Stimulated activated memory B cell treated with anti-CD40 and anti-IgM and Interleukin-4, amounts not matched to agents 10 μg/mL and 1 μg/mL and 100 μg/mL, for 72 hours (primary cell): ENCODE results near the gene KIF23.
A peak's percentile ranks its signal among the peaks of the same experiment; 100 is the strongest.

ENCODE experiments used
- ATAC-seq: fragments of 150-1000 bp; cut with Tn5 transposase; 2 replicates; pipeline ENCODE4 v1.10.0; 2021
- H3K27ac Mint-ChIP-seq: one replicate; pipeline ENCODE4 v1.8.0; 2022; ENCODE audit warnings: mild to moderate bottlenecking, mixed read lengths
- H3K27me3 Mint-ChIP-seq: one replicate; pipeline ENCODE4 v1.8.0; 2022; ENCODE audit warnings: mixed read lengths
- H3K36me3 Mint-ChIP-seq: one replicate; pipeline ENCODE4 v1.8.0; 2022; ENCODE audit warnings: mixed read lengths
- H3K4me1 Mint-ChIP-seq: one replicate; pipeline ENCODE4 v1.8.0; 2022; ENCODE audit warnings: mixed read lengths
- H3K4me3 Mint-ChIP-seq: one replicate; pipeline ENCODE4 v1.8.0; 2022; ENCODE audit warnings: mild to moderate bottlenecking, moderate library complexity, mixed read lengths
- H3K9me3 Mint-ChIP-seq: one replicate; pipeline ENCODE4 v1.8.0; 2022; ENCODE audit warnings: mixed read lengths

The KIF23 gene

GRCh38 chr15:69410248-69410874, 3.8 kb upstream of the KIF23 start:
- Mint-ChIP-seq H3K27me3 (no peaks in the 10 kb centered on the region), H3K36me3 (no peaks in the 10 kb centered on the region), H3K4me1 (peaks cover 7% of the 10 kb centered on the region), H3K9me3 (no peaks in the 10 kb centered on the region), H3K4me3 (no peak overlapping the region), H3K27ac (no peak overlapping the region)
- ATAC-seq: peak; percentile 39

GRCh38 chr15:69412274-69412673, 1.9 kb upstream of the KIF23 start:
- Mint-ChIP-seq H3K4me3 (no peak overlapping the region), H3K4me1 (peaks cover 7% of the 10 kb centered on the region), H3K27ac (no peak overlapping the region), H3K36me3 (no peaks in the 10 kb centered on the region), H3K9me3 (no peaks in the 10 kb centered on the region), H3K27me3 (no peaks in the 10 kb centered on the region)
- ATAC-seq: no peak

GRCh38 chr15:69412701-69413100, 1.4 kb upstream of the KIF23 start:
- no peak for ATAC-seq
- H3K4me3 Mint-ChIP-seq: no peak overlapping the region
- no peaks in the 10 kb centered on the region for H3K27me3 Mint-ChIP-seq
- no peaks in the 10 kb centered on the region for H3K9me3 Mint-ChIP-seq
- no peaks in the 10 kb centered on the region for H3K36me3 Mint-ChIP-seq
- H3K4me1 Mint-ChIP-seq: peaks cover 7% of the 10 kb centered on the region
- peak overlapping the region; percentile 36 for H3K27ac Mint-ChIP-seq

- Mint-ChIP-seq H3K4me3 (peak overlapping the region; percentile 75), H3K27me3 (no peaks in the 10 kb centered on the region), H3K9me3 (no peaks in the 10 kb centered on the region), H3K36me3 (no peaks in the 10 kb centered on the region), H3K4me1 (peaks cover 7% of the 10 kb centered on the region), H3K27ac (peak overlapping the region; percentile 82)
- ATAC-seq: peak; percentile 40
These were observed 585 bp downstream of the KIF23 start for GRCh38 chr15:69414701-69415167.

- H3K4me3 Mint-ChIP-seq: peak overlapping the region; percentile 12
- peaks cover 7% of the 10 kb centered on the region for H3K4me1 Mint-ChIP-seq
- H3K27ac Mint-ChIP-seq: no peak overlapping the region
These were observed 1.2 kb downstream of the KIF23 start for GRCh38 chr15:69415381-69415780.

GRCh38 chr15:69417581-69417980, 3.4 kb downstream of the KIF23 start:
- Mint-ChIP-seq H3K4me3 (no peak overlapping the region), H3K36me3 (no peaks in the 10 kb centered on the region), H3K27ac (no peak overlapping the region), H3K4me1 (peaks cover 7% of the 10 kb centered on the region), H3K27me3 (no peaks in the 10 kb centered on the region), H3K9me3 (no peaks in the 10 kb centered on the region)
- no peak for ATAC-seq

More at GRCh38 chr15:69415381-69415780, 1.2 kb downstream of the KIF23 start:
- Mint-ChIP-seq H3K9me3 (no peaks in the 10 kb centered on the region), H3K27me3 (no peaks in the 10 kb centered on the region), H3K36me3 (no peaks in the 10 kb centered on the region)
- ATAC-seq: no peak

- no peaks in the 10 kb centered on the region for H3K36me3 Mint-ChIP-seq
These were observed 7.3 kb downstream of the KIF23 start for GRCh38 chr15:69421498-69421897.

GRCh38 chr15:69422336-69422895, 8.3 kb downstream of the KIF23 start:
- no peaks in the 10 kb centered on the region for H3K36me3 Mint-ChIP-seq
- H3K4me3 Mint-ChIP-seq: no peak overlapping the region
- no peaks in the 10 kb centered on the region for H3K9me3 Mint-ChIP-seq
- H3K27ac Mint-ChIP-seq: no peak overlapping the region
- ATAC-seq: no peak
- H3K4me1 Mint-ChIP-seq: no peaks in the 10 kb centered on the region
- H3K27me3 Mint-ChIP-seq: no peaks in the 10 kb centered on the region

More at GRCh38 chr15:69421498-69421897, 7.3 kb downstream of the KIF23 start:
- Mint-ChIP-seq H3K27ac (no peak overlapping the region), H3K27me3 (no peaks in the 10 kb centered on the region), H3K9me3 (no peaks in the 10 kb centered on the region), H3K4me1 (no peaks in the 10 kb centered on the region), H3K4me3 (no peak overlapping the region)
- no peak for ATAC-seq

GRCh38 chr15:69424001-69424400, 9.9 kb downstream of the KIF23 start:
- H3K4me3 Mint-ChIP-seq: no peak overlapping the region
- no peak overlapping the region for H3K27ac Mint-ChIP-seq
- no peaks in the 10 kb centered on the region for H3K4me1 Mint-ChIP-seq
- H3K27me3 Mint-ChIP-seq: no peaks in the 10 kb centered on the region
- no peaks in the 10 kb centered on the region for H3K36me3 Mint-ChIP-seq
- H3K9me3 Mint-ChIP-seq: no peaks in the 10 kb centered on the region
- no peak for ATAC-seq

- no peaks in the 10 kb centered on the region for H3K4me1 Mint-ChIP-seq
- ATAC-seq: no peak
- no peak overlapping the region for H3K4me3 Mint-ChIP-seq
- H3K27me3 Mint-ChIP-seq: no peaks in the 10 kb centered on the region
- H3K9me3 Mint-ChIP-seq: no peaks in the 10 kb centered on the region
- no peaks in the 10 kb centered on the region for H3K36me3 Mint-ChIP-seq
- H3K27ac Mint-ChIP-seq: no peak overlapping the region
These were observed 10.7 kb downstream of the KIF23 start for GRCh38 chr15:69424748-69425413.

GRCh38 chr15:69433831-69434230, 19.7 kb downstream of the KIF23 start:
- H3K27me3 Mint-ChIP-seq: no peaks in the 10 kb centered on the region
- no peak overlapping the region for H3K27ac Mint-ChIP-seq
- ATAC-seq: no peak
- no peaks in the 10 kb centered on the region for H3K4me1 Mint-ChIP-seq
- no peaks in the 10 kb centered on the region for H3K9me3 Mint-ChIP-seq
- peaks cover 5% of the 10 kb centered on the region for H3K36me3 Mint-ChIP-seq
- no peak overlapping the region for H3K4me3 Mint-ChIP-seq

- no peak overlapping the region for H3K27ac Mint-ChIP-seq
- no peaks in the 10 kb centered on the region for H3K9me3 Mint-ChIP-seq
- no peaks in the 10 kb centered on the region for H3K27me3 Mint-ChIP-seq
- H3K4me1 Mint-ChIP-seq: no peaks in the 10 kb centered on the region
- no peak for ATAC-seq
- peaks cover 5% of the 10 kb centered on the region for H3K36me3 Mint-ChIP-seq
- H3K4me3 Mint-ChIP-seq: no peak overlapping the region
These were observed 20.1 kb downstream of the KIF23 start for GRCh38 chr15:69434238-69434637.

- H3K27me3 Mint-ChIP-seq: no peaks in the 10 kb centered on the region
- H3K36me3 Mint-ChIP-seq: peaks cover 5% of the 10 kb centered on the region
- no peak overlapping the region for H3K27ac Mint-ChIP-seq
- H3K4me3 Mint-ChIP-seq: no peak overlapping the region
- ATAC-seq: no peak
- H3K9me3 Mint-ChIP-seq: no peaks in the 10 kb centered on the region
- no peaks in the 10 kb centered on the region for H3K4me1 Mint-ChIP-seq
These were observed 20.5 kb downstream of the KIF23 start for GRCh38 chr15:69434679-69435078.

GRCh38 chr15:69435985-69436384, 21.8 kb downstream of the KIF23 start:
- H3K4me1 Mint-ChIP-seq: no peaks in the 10 kb centered on the region
- H3K27ac Mint-ChIP-seq: no peak overlapping the region
- no peak overlapping the region for H3K4me3 Mint-ChIP-seq
- H3K27me3 Mint-ChIP-seq: no peaks in the 10 kb centered on the region
- no peaks in the 10 kb centered on the region for H3K9me3 Mint-ChIP-seq
- ATAC-seq: no peak
- H3K36me3 Mint-ChIP-seq: peaks cover 5% of the 10 kb centered on the region

- ATAC-seq: no peak
- Mint-ChIP-seq H3K27ac (no peak overlapping the region), H3K27me3 (no peaks in the 10 kb centered on the region), H3K9me3 (no peaks in the 10 kb centered on the region), H3K4me3 (no peak overlapping the region), H3K36me3 (peaks cover 5% of the 10 kb centered on the region), H3K4me1 (no peaks in the 10 kb centered on the region)
These were observed 22.8 kb downstream of the KIF23 start for GRCh38 chr15:69436951-69437350.

GRCh38 chr15:69439623-69440022, 25.5 kb downstream of the KIF23 start:
- H3K27me3 Mint-ChIP-seq: no peaks in the 10 kb centered on the region
- no peak overlapping the region for H3K27ac Mint-ChIP-seq
- no peaks in the 10 kb centered on the region for H3K9me3 Mint-ChIP-seq
- ATAC-seq: no peak
- H3K36me3 Mint-ChIP-seq: peaks cover 5% of the 10 kb centered on the region
- H3K4me1 Mint-ChIP-seq: peaks cover 8% of the 10 kb centered on the region
- H3K4me3 Mint-ChIP-seq: no peak overlapping the region
